OCI-LY3 (cell line): Measurements from ENCODE around the gene CNN3.

Experiments
- H2AFZ ChIP-seq: fragments of 200-600, 300-600 bp; shearing (Covaris generic); 2 replicates; pipeline ENCODE4 v1.6.0; 2014; ENCODE audit warnings: antibody characterized with exemption, low read depth, low read length
- H3K27ac ChIP-seq: fragments of 200-600, 300-600 bp; sonication (generic); 2 replicates; pipeline ENCODE4 v1.5.1; 2014; ENCODE audit warnings: mild to moderate bottlenecking, low read length, moderate library complexity, mixed read lengths
- H3K27me3 ChIP-seq: fragments of 200-600, 300-600 bp; sonication (generic); 2 replicates; pipeline ENCODE4 v1.6.1; 2014; ENCODE audit warnings: low read depth, low read length, mixed read lengths
- H3K36me3 ChIP-seq: fragments of 200-600, 300-600 bp; sonication (generic); replicated peaks from 2 replicates; pipeline ENCODE3; 2014; ENCODE audit warnings: low read depth, low read length, mixed read lengths
- H3K4me1 ChIP-seq: fragments of 300-600, 200-600 bp; sonication (generic); 2 replicates; pipeline ENCODE4 v1.6.1; 2014; ENCODE audit warnings: low read length, mixed read lengths
- H3K4me2 ChIP-seq: fragments of 200-600, 300-600 bp; sonication (generic); 2 replicates; pipeline ENCODE4 v1.6.1; 2014; ENCODE audit warnings: low read length, mixed read lengths
- H3K4me3 ChIP-seq: fragments of 300-600, 200-600 bp; sonication (generic); 2 replicates; pipeline ENCODE4 v1.5.1; 2014; ENCODE audit warnings: antibody characterized with exemption, mild to moderate bottlenecking, low read length, moderate library complexity
- H3K79me2 ChIP-seq: fragments of 300-600, 200-600 bp; shearing (Covaris generic); 2 replicates; pipeline ENCODE4 v1.6.1; 2014; ENCODE audit warnings: mild to moderate bottlenecking, low read length, mixed read lengths
- H3K9ac ChIP-seq: fragments of 300-600, 200-600 bp; shearing (Covaris generic); 2 replicates; pipeline ENCODE4 v1.6.0; 2014; ENCODE audit warnings: mild to moderate bottlenecking, low read length, moderate library complexity
- H3K9me3 ChIP-seq: fragments of 200-600, 300-600 bp; shearing (Covaris generic); 2 replicates; pipeline ENCODE4 v1.6.1; 2014; ENCODE audit warnings: low read length, mixed read lengths; ENCODE audit not compliant: insufficient read depth
- H4K20me1 ChIP-seq: fragments of 200-600, 300-600 bp; sonication (generic); 2 replicates; pipeline ENCODE4 v1.6.1; 2016; ENCODE audit warnings: low read length, mixed read lengths; ENCODE audit not compliant: insufficient read depth
- CTCF ChIP-seq: fragments of 200-600, 300-600 bp; sonication (generic); IDR thresholded peaks from 2 replicates; pipeline ENCODE4 v1.5.1; 2014; ENCODE audit warnings: antibody characterized with exemption, low read length, low read depth
- EZH2phosphoT487 ChIP-seq: fragments of 200-600 bp; shearing (Covaris generic); IDR thresholded peaks from 2 replicates; pipeline ENCODE4 v1.6.1; 2018; ENCODE audit warnings: antibody characterized with exemption, mixed run types, low read depth

CNN3 gene

GRCh38 chr1:94887106-94887505, 39.8 kb downstream of the CNN3 start:
- H3K27ac ChIP-seq: no peak overlapping the region
- H4K20me1 ChIP-seq: no peaks in the 10 kb centered on the region
- no peaks in the 10 kb centered on the region for H3K9me3 ChIP-seq
- H3K27me3 ChIP-seq: no peaks in the 10 kb centered on the region
- H3K9ac ChIP-seq: no peak overlapping the region
- H2AFZ ChIP-seq: no peak overlapping the region
- no peaks in the 10 kb centered on the region for H3K4me1 ChIP-seq
- no peaks in the 10 kb centered on the region for H3K36me3 ChIP-seq
- H3K4me2 ChIP-seq: no peak overlapping the region
- H3K4me3 ChIP-seq: no peak overlapping the region
- TF ChIP-seq CTCF (no peak), EZH2phosphoT487 (no peak)
- H3K79me2 ChIP-seq: no peaks in the 10 kb centered on the region

GRCh38 chr1:94886361-94886760, 40.5 kb downstream of the CNN3 start:
- Histone ChIP-seq H3K4me1 (no peaks in the 10 kb centered on the region), H4K20me1 (no peaks in the 10 kb centered on the region), H3K79me2 (no peaks in the 10 kb centered on the region), H3K4me3 (no peak overlapping the region), H2AFZ (no peak overlapping the region), H3K27me3 (no peaks in the 10 kb centered on the region), H3K27ac (no peak overlapping the region), H3K9me3 (no peaks in the 10 kb centered on the region), H3K4me2 (no peak overlapping the region), H3K36me3 (no peaks in the 10 kb centered on the region), H3K9ac (no peak overlapping the region)
- TF ChIP-seq CTCF (no peak), EZH2phosphoT487 (no peak)

- Histone ChIP-seq H3K27me3 (no peaks in the 10 kb centered on the region), H3K36me3 (no peaks in the 10 kb centered on the region), H4K20me1 (no peaks in the 10 kb centered on the region), H3K79me2 (no peaks in the 10 kb centered on the region), H3K4me3 (no peak overlapping the region), H3K9ac (no peak overlapping the region), H2AFZ (no peak overlapping the region), H3K4me1 (no peaks in the 10 kb centered on the region), H3K9me3 (no peaks in the 10 kb centered on the region), H3K27ac (no peak overlapping the region), H3K4me2 (no peak overlapping the region)
- no peak for TF ChIP-seq CTCF
- TF ChIP-seq EZH2phosphoT487: no peak
These were observed 42.4 kb downstream of the CNN3 start for GRCh38 chr1:94884507-94884906.

GRCh38 chr1:94884106-94884505, 42.8 kb downstream of the CNN3 start:
- Histone ChIP-seq H3K27ac (no peak overlapping the region), H2AFZ (no peak overlapping the region), H3K36me3 (no peaks in the 10 kb centered on the region), H4K20me1 (no peaks in the 10 kb centered on the region), H3K4me1 (no peaks in the 10 kb centered on the region), H3K4me3 (no peak overlapping the region), H3K9ac (no peak overlapping the region), H3K79me2 (no peaks in the 10 kb centered on the region), H3K9me3 (no peaks in the 10 kb centered on the region), H3K4me2 (no peak overlapping the region), H3K27me3 (no peaks in the 10 kb centered on the region)
- TF ChIP-seq EZH2phosphoT487 (no peak), CTCF (no peak)
